SK-N-SH (cell line): Measurements from ENCODE around the gene RCSD1. TPM values are rescaled to one million over a fixed set of nuclear protein-coding genes. Genes with fewer than 3 reads are reported as not detected.

Source experiments
- CTCF ChIA-PET: fragments of 300-600, 350-600 bp; formaldehyde crosslinking; extraction: SDS; loops from one replicate; lab custom pipeline; 2021; lab: Yijun Ruan, JAX
- POLR2A ChIA-PET: fragments of 350-600 bp; sonication (Branson Sonifier 250); formaldehyde crosslinking; extraction: SDS; loops from one replicate; lab custom pipeline; 2020; ENCODE audit warnings: antibody characterized with exemption, inconsistent platforms; lab: Yijun Ruan, JAX
- DNase-seq: peaks from one replicate; pipeline ENCODE4 v3.0.0; 2012
- H2AFZ ChIP-seq: fragments of 200-600 bp; sonication (generic); 2 replicates; pipeline ENCODE4 v1.8.1; 2016; ENCODE audit warnings: antibody characterized with exemption, mild to moderate bottlenecking, low read depth
- H3F3A ChIP-seq: fragments of 200-600 bp; sonication (generic); replicated peaks from 2 replicates; pipeline ENCODE3; 2016; ENCODE audit warnings: antibody characterized with exemption, mild to moderate bottlenecking; ENCODE audit not compliant: insufficient read depth
- H3K27ac ChIP-seq, 2 experiments: fragments of 200-500 bp in 1 of 2; fragments of 200-600 bp in 1 of 2; sonication (Bioruptor generic) in 1 of 2; sonication (generic), shearing (Covaris generic) in 1 of 2; 2 replicates each; pipeline versions ENCODE4 v1.5.1 to v1.6.1; 2014 to 2016; ENCODE audit warnings: low read depth in 2 of 2, inconsistent platforms in 1 of 2, low read length in 1 of 2, mild to moderate bottlenecking in 1 of 2, mixed read lengths in 1 of 2
- H3K27me3 ChIP-seq: fragments of 200-600 bp; sonication (generic), shearing (Covaris generic); 2 replicates; pipeline ENCODE4 v1.6.1; 2016; ENCODE audit warnings: mixed run types; ENCODE audit not compliant: insufficient read depth
- H3K36me3 ChIP-seq, 2 experiments: fragments of 200-500 bp in 1 of 2; fragments of 200-600 bp in 1 of 2; sonication (Bioruptor generic) in 1 of 2; sonication (generic) in 1 of 2; replicated peaks in 1 of 2; 2 replicates each; pipeline versions ENCODE3 to v1.5.1; 2014 to 2016; ENCODE audit warnings: low read length in 1 of 2, mild to moderate bottlenecking in 1 of 2; ENCODE audit not compliant: insufficient read depth in 2 of 2, control insufficient read depth in 1 of 2
- H3K4me1 ChIP-seq, 2 experiments: fragments of 200-500 bp in 1 of 2; fragments of 200-600 bp in 1 of 2; sonication (Bioruptor generic) in 1 of 2; sonication (generic), shearing (Covaris generic) in 1 of 2; 2 replicates each; pipeline versions ENCODE4 v1.5.1 to v1.6.1; 2014 to 2016; ENCODE audit warnings: low read depth in 1 of 2, low read length in 1 of 2, mixed run types in 1 of 2; ENCODE audit not compliant: insufficient read depth in 2 of 2, control insufficient read depth in 1 of 2
- H3K4me2 ChIP-seq: fragments of 200-600 bp; sonication (generic), shearing (Covaris generic); 2 replicates; pipeline ENCODE4 v1.6.1; 2017; ENCODE audit warnings: mixed run types
- H3K4me3 ChIP-seq, 2 experiments: fragments of 200-500 bp in 1 of 2; fragments of 200-600 bp in 1 of 2; sonication (Bioruptor generic) in 1 of 2; sonication (generic), shearing (Covaris generic) in 1 of 2; 2 replicates each; pipeline versions ENCODE4 v1.5.1 to v1.8.1; 2014 to 2016; ENCODE audit warnings: low read depth in 2 of 2, inconsistent platforms in 1 of 2, low read length in 1 of 2, mild to moderate bottlenecking in 1 of 2, mixed read lengths in 1 of 2, moderate library complexity in 1 of 2
- H3K79me2 ChIP-seq: fragments of 200-600 bp; sonication (generic); 2 replicates; pipeline ENCODE4 v1.8.1; 2017; ENCODE audit warnings: mild to moderate bottlenecking; ENCODE audit not compliant: insufficient read depth
- H3K9ac ChIP-seq: fragments of 200-600 bp; sonication (generic); 2 replicates; pipeline ENCODE4 v1.6.1; 2017; ENCODE audit warnings: mixed run types
- H3K9me2 ChIP-seq: fragments of 200-600 bp; sonication (generic); 2 replicates; pipeline ENCODE4 v1.6.1; 2017; ENCODE audit warnings: mixed run types
- H3K9me3 ChIP-seq: fragments of 200-600 bp; sonication (generic); 2 replicates; pipeline ENCODE4 v1.6.1; 2017; ENCODE audit warnings: mixed run types, mild to moderate bottlenecking, moderate library complexity
- H4K20me1 ChIP-seq: fragments of 200-600 bp; sonication (generic); 2 replicates; pipeline ENCODE4 v1.6.1; 2017; ENCODE audit warnings: mild to moderate bottlenecking, mixed run types; ENCODE audit not compliant: insufficient read depth
- CHD2 ChIP-seq: fragments of 150-350 bp; IDR thresholded peaks from 2 replicates; pipeline ENCODE4 v1.6.1; 2018; ENCODE audit warnings: low read length; ENCODE audit not compliant: partially characterized antibody
- ELF1 ChIP-seq: IDR thresholded peaks from 2 replicates; pipeline ENCODE4 v1.4.0; 2012
- EP300 ChIP-seq, 2 experiments: IDR thresholded peaks; 2 replicates each; pipeline versions ENCODE4 v1.4.0 to v1.6.1; 2012; ENCODE audit warnings: borderline replicate concordance in 1 of 2, low read depth in 1 of 2, low read length in 1 of 2
- FOSL2 ChIP-seq: IDR thresholded peaks from 2 replicates; pipeline ENCODE4 v1.4.0; 2012; ENCODE audit warnings: low read depth, mild to moderate bottlenecking, moderate library complexity, borderline replicate concordance
- FOXJ3 ChIP-seq: sonication (generic); formaldehyde crosslinking; IDR thresholded peaks from 2 replicates; pipeline ENCODE4 v1.5.1; 2020; ENCODE audit warnings: mild to moderate bottlenecking, missing genetic modification reagents
- FOXM1 ChIP-seq: IDR thresholded peaks from 2 replicates; pipeline ENCODE4 v1.4.0; 2012; ENCODE audit warnings: low read depth, mild to moderate bottlenecking
- GATA2 ChIP-seq: sonication (generic); formaldehyde crosslinking; IDR thresholded peaks from 2 replicates; pipeline ENCODE4 v1.5.0; 2020; ENCODE audit warnings: mild to moderate bottlenecking, missing genetic modification reagents
- MAX ChIP-seq: IDR thresholded peaks from 2 replicates; pipeline ENCODE4 v1.4.0; 2012; ENCODE audit warnings: low read depth
- MEF2A ChIP-seq: IDR thresholded peaks from 2 replicates; pipeline ENCODE4 v1.4.0; 2012; ENCODE audit warnings: low read depth, borderline replicate concordance
- POLR2AphosphoS5 ChIP-seq: IDR thresholded peaks from 2 replicates; pipeline ENCODE4 v1.6.1; 2012; ENCODE audit warnings: low read depth, low read length
- RAD21 ChIP-seq: IDR thresholded peaks from 2 replicates; pipeline ENCODE4 v1.6.1; 2012; ENCODE audit warnings: mild to moderate bottlenecking, low read length
- RCOR1 ChIP-seq: fragments of 150-350 bp; IDR thresholded peaks from 2 replicates; pipeline ENCODE4 v1.6.1; 2017; ENCODE audit warnings: antibody characterized with exemption, low read length
- SIN3A ChIP-seq: IDR thresholded peaks from 2 replicates; pipeline ENCODE4 v1.6.1; 2012; ENCODE audit warnings: low read depth, mild to moderate bottlenecking, low read length, moderate library complexity, borderline replicate concordance
- SMC3 ChIP-seq: IDR thresholded peaks from 2 replicates; pipeline ENCODE4 v1.6.1; 2012; ENCODE audit warnings: low read depth, low read length, improper control_type of control experiment
- TCF12 ChIP-seq: IDR thresholded peaks from 2 replicates; pipeline ENCODE4 v1.4.0; 2012
- YY1 ChIP-seq: IDR thresholded peaks from 2 replicates; pipeline ENCODE4 v1.4.0; 2012; ENCODE audit warnings: low read depth, mild to moderate bottlenecking
- WGBS: methylation state at CpG from one replicate; pipeline ENCODE4 v1.1.6; 2017; ENCODE audit warnings: low lambda C conversion rate; 5-methylcytosine and 5-hydroxymethylcytosine counted together
- polyA plus RNA-seq, 3 experiments: library from polyadenylated mRNA; depleted of rRNA; stranded (reverse); fragments of >200 nt; gene quantifications; 2 replicates each; pipeline ENCODE4 v1.2.3, GENCODE V29; 2012
- TF ChIP-seq, protein P1 (sequence below): fragments of 200-600 bp; sonication (generic); IDR thresholded peaks from 2 replicates; pipeline ENCODE4 v1.6.1; 2017; ENCODE audit warnings: antibody characterized with exemption, mild to moderate bottlenecking, moderate library complexity
- TF ChIP-seq, protein P2 (sequence below): IDR thresholded peaks from 2 replicates; pipeline ENCODE4 v1.4.0; 2012; ENCODE audit warnings: low read depth, borderline replicate concordance
- TF ChIP-seq, protein P3 (sequence below): fragments of 150-350 bp; IDR thresholded peaks from 2 replicates; pipeline ENCODE4 v1.6.1; 2017; ENCODE audit warnings: antibody characterized with exemption, low read length, low read depth, borderline replicate concordance
- TF ChIP-seq, protein P4 (sequence below): IDR thresholded peaks from 2 replicates; pipeline ENCODE4; 2012

The RCSD1 gene
- polyA plus RNA-seq, 1 of the 3 experiments (the other 2 are of a cell fraction) = 0.02 TPM

DNA sequence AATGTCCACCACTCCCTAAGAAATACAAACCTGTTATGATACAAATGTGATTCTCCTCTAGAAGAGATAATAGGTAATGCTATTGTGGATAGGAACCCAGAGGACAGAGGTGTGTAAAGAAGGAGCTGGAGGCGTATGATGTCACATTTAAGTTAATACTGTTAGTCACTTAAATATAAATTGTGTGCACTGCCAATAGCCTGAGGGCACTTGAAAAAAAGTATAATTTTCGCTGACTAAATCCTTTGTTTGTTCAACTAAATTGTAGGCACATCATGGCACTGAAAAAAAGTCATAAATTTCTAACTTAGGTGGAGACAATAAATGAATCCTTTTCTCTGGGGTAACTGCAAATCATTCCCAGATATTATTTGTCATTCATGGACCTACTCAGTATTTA lies 4.4 kb downstream of the RCSD1 start:
- WGBS = 55% methylated on average over 2 of the region's 2 CpGs
- H3K79me2 ChIP-seq = no peaks in the 10 kb centered on the region
- H4K20me1 ChIP-seq = no peaks in the 10 kb centered on the region
- H3K4me1 ChIP-seq = peaks cover 0 to 5% of the 10 kb centered on the region in 2 experiments; a peak in 1 of 4 replicates
- no peaks in the 10 kb centered on the region for H3K9me2 ChIP-seq
- TF ChIP-seq SMC3 (no peak), FOXJ3 (CRISPR knock-in tag) (no peak), SIN3A (no peak), RAD21 (no peak)
- TF ChIP-seq, protein P1, sequence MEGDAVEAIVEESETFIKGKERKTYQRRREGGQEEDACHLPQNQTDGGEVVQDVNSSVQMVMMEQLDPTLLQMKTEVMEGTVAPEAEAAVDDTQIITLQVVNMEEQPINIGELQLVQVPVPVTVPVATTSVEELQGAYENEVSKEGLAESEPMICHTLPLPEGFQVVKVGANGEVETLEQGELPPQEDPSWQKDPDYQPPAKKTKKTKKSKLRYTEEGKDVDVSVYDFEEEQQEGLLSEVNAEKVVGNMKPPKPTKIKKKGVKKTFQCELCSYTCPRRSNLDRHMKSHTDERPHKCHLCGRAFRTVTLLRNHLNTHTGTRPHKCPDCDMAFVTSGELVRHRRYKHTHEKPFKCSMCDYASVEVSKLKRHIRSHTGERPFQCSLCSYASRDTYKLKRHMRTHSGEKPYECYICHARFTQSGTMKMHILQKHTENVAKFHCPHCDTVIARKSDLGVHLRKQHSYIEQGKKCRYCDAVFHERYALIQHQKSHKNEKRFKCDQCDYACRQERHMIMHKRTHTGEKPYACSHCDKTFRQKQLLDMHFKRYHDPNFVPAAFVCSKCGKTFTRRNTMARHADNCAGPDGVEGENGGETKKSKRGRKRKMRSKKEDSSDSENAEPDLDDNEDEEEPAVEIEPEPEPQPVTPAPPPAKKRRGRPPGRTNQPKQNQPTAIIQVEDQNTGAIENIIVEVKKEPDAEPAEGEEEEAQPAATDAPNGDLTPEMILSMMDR = no peak
- TF ChIP-seq, protein P2, sequence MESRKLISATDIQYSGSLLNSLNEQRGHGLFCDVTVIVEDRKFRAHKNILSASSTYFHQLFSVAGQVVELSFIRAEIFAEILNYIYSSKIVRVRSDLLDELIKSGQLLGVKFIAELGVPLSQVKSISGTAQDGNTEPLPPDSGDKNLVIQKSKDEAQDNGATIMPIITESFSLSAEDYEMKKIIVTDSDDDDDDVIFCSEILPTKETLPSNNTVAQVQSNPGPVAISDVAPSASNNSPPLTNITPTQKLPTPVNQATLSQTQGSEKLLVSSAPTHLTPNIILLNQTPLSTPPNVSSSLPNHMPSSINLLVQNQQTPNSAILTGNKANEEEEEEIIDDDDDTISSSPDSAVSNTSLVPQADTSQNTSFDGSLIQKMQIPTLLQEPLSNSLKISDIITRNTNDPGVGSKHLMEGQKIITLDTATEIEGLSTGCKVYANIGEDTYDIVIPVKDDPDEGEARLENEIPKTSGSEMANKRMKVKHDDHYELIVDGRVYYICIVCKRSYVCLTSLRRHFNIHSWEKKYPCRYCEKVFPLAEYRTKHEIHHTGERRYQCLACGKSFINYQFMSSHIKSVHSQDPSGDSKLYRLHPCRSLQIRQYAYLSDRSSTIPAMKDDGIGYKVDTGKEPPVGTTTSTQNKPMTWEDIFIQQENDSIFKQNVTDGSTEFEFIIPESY = no peak
- no peak overlapping the region for H3K27ac ChIP-seq
- no peak for DNase-seq
- no peak overlapping the region for H2AFZ ChIP-seq
- H3K4me2 ChIP-seq = no peak overlapping the region
- no peaks in the 10 kb centered on the region for H3F3A ChIP-seq
- POLR2A ChIA-PET = no interaction called here
- no peaks in the 10 kb centered on the region for H3K36me3 ChIP-seq
- no peaks in the 10 kb centered on the region for H3K9me3 ChIP-seq
- no peak overlapping the region for H3K9ac ChIP-seq
- no peak overlapping the region for H3K4me3 ChIP-seq
- CTCF ChIA-PET = interaction anchor here (1.3 kb wide), 1 partner anchor 53 kb away, joined by 3 read pairs; no protein-coding TSS in a partner anchor
- peaks cover 10% of the 10 kb centered on the region; the same call in 1 of the 2 replicates for H3K27me3 ChIP-seq

DNA sequence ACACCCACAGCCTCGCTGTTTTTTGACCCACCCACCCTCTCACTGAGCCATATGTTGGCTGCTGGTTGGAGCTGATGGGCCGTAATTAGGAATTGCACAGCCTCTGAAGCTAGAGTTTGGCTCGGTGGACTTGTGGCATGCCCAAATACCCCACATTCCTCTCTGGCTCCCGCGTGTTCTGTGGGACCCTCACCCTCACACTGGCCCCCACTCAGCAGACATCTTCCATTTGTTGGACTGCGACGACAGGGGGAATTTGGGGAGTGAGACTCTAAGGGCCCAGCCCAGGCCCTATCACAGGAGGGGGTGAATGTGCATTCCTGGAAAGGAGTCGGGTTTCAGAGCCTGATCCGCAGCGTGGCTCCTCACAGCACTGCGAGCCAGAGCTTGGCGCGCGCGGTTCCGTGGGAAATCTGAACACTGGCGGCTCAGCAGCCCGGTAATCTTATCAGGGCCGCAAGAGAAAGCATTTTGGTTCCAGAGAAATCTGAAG lies 5.2 kb downstream of the RCSD1 start:
- Histone ChIP-seq H3K9me3 (no peaks in the 10 kb centered on the region), H3K4me3 (no peak overlapping the region), H3K4me2 (no peak overlapping the region), H3K4me1 (peaks cover 0 to 5% of the 10 kb centered on the region in 2 experiments; a peak in 1 of 4 replicates), H4K20me1 (no peaks in the 10 kb centered on the region), H3K9me2 (no peaks in the 10 kb centered on the region), H3K36me3 (no peaks in the 10 kb centered on the region), H3K9ac (no peak overlapping the region), H3K79me2 (no peaks in the 10 kb centered on the region), H3K27me3 (peaks cover 10% of the 10 kb centered on the region; the same call in 1 of the 2 replicates), H3F3A (no peaks in the 10 kb centered on the region), H2AFZ (no peak overlapping the region), H3K27ac (no peak overlapping the region)
- ChIA-PET POLR2A (no interaction called here), CTCF (interaction anchor here (1.3 to 1.4 kb wide), 2 partner anchors 53 to 576 kb away, joined by 3 to 4 read pairs; no protein-coding TSS in a partner anchor)
- 67% methylated on average over 5 of the region's 19 CpGs for WGBS
- no peak for DNase-seq
- no peak for TF ChIP-seq SMC3
- no peak for TF ChIP-seq ELF1
- no peak for TF ChIP-seq MEF2A
- TF ChIP-seq, protein P3, sequence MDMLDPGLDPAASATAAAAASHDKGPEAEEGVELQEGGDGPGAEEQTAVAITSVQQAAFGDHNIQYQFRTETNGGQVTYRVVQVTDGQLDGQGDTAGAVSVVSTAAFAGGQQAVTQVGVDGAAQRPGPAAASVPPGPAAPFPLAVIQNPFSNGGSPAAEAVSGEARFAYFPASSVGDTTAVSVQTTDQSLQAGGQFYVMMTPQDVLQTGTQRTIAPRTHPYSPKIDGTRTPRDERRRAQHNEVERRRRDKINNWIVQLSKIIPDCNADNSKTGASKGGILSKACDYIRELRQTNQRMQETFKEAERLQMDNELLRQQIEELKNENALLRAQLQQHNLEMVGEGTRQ = no peak
- no peak for TF ChIP-seq EP300 (IDR thresholded peaks at IDR 0.05; ENCODE audit: borderline replicate concordance in 1 of 2, low read depth in 1 of 2, low read length in 1 of 2)
- no peak for TF ChIP-seq GATA2
- no peak for TF ChIP-seq YY1
- TF ChIP-seq POLR2AphosphoS5 = no peak
- no peak for TF ChIP-seq TCF12
- TF ChIP-seq SIN3A = no peak
- TF ChIP-seq, protein P4, sequence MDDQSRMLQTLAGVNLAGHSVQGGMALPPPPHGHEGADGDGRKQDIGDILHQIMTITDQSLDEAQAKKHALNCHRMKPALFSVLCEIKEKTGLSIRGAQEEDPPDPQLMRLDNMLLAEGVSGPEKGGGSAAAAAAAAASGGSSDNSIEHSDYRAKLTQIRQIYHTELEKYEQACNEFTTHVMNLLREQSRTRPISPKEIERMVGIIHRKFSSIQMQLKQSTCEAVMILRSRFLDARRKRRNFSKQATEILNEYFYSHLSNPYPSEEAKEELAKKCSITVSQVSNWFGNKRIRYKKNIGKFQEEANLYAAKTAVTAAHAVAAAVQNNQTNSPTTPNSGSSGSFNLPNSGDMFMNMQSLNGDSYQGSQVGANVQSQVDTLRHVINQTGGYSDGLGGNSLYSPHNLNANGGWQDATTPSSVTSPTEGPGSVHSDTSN = no peak
- no peak for TF ChIP-seq RCOR1
- no peak for TF ChIP-seq MAX
- TF ChIP-seq, protein P2 = no peak
- TF ChIP-seq CHD2 = no peak
- TF ChIP-seq FOXM1 = no peak
- no peak for TF ChIP-seq FOSL2
